PC-9 (cell line): ENCODE measurements around the gene MMP24. TPM values are rescaled to one million over a fixed set of nuclear protein-coding genes. Genes with fewer than 3 reads are reported as not detected.

Experiments used
- BruUV-seq: library from RNA; stranded (reverse); fragments of 400-500 nt; replicated peaks from 2 replicates; lab custom pipeline; 2021; lab: Mats Ljungman, UMichigan
- CTCF ChIA-PET: fragments of 300-600 bp; sonication (Branson Sonifier 250); formaldehyde crosslinking; loops from one replicate; lab custom pipeline; 2022; ENCODE audit warnings: antibody characterized with exemption; lab: Charles Lee
- POLR2A ChIA-PET: fragments of 300-600 bp; sonication (Branson Sonifier 250); formaldehyde crosslinking; loops from one replicate; lab custom pipeline; 2022; ENCODE audit warnings: antibody characterized with exemption; ENCODE audit not compliant: unreplicated experiment; lab: Charles Lee
- DNase-seq, 2 experiments: peaks; one replicate each; pipeline versions ENCODE4 v3.0.0 to v3.0.0-alpha.2; 2015 to 2022; ENCODE audit warnings: mixed read lengths in 1 of 2
- H2AFZ ChIP-seq: fragments of 200-600 bp; sonication (generic); 2 replicates; pipeline ENCODE4 v1.8.1; 2017; ENCODE audit warnings: antibody characterized with exemption
- H3F3A ChIP-seq: fragments of 200-600 bp; sonication (generic); 2 replicates; pipeline ENCODE4 v1.8.1; 2017; ENCODE audit warnings: antibody characterized with exemption, mild to moderate bottlenecking, low read depth; ENCODE audit not compliant: insufficient read depth
- H3K27ac ChIP-seq: fragments of 200-600 bp; sonication (generic); 2 replicates; pipeline ENCODE4 v1.6.1; 2016; ENCODE audit warnings: mixed run types
- H3K27me3 ChIP-seq: fragments of 200-600 bp; sonication (generic); 2 replicates; pipeline ENCODE4 v1.6.1; 2016; ENCODE audit warnings: low read depth, mixed run types; ENCODE audit not compliant: insufficient read depth
- H3K36me3 ChIP-seq: fragments of 200-600 bp; sonication (generic); 2 replicates; pipeline ENCODE4 v1.6.1; 2016; ENCODE audit warnings: low read depth, mixed run types
- H3K4me1 ChIP-seq: fragments of 200-600 bp; sonication (generic); replicated peaks from 2 replicates; pipeline ENCODE4 v1.6.1; 2016; ENCODE audit warnings: mixed run types; ENCODE audit not compliant: insufficient read depth
- H3K4me2 ChIP-seq: fragments of 200-600 bp; sonication (generic); 2 replicates; pipeline ENCODE4 v1.6.1; 2017; ENCODE audit warnings: mixed run types
- H3K4me3 ChIP-seq: fragments of 200-600 bp; sonication (generic); 2 replicates; pipeline ENCODE4 v1.6.1; 2016; ENCODE audit warnings: mixed run types
- H3K79me2 ChIP-seq: fragments of 200-600 bp; sonication (generic); 2 replicates; pipeline ENCODE4 v1.6.1; 2017; ENCODE audit warnings: low read depth, mixed run types
- H3K9me2 ChIP-seq: fragments of 200-600 bp; sonication (generic); 2 replicates; pipeline ENCODE4 v1.8.1; 2017; ENCODE audit warnings: mild to moderate bottlenecking; ENCODE audit not compliant: insufficient read depth
- H3K9me3 ChIP-seq: fragments of 200-600 bp; sonication (generic); 2 replicates; pipeline ENCODE4 v1.8.1; 2016; ENCODE audit warnings: low read depth; ENCODE audit not compliant: insufficient read depth
- H4K20me1 ChIP-seq: fragments of 200-600 bp; sonication (generic); 2 replicates; pipeline ENCODE4 v1.8.1; 2017; ENCODE audit not compliant: insufficient read depth
- EZH2 ChIP-seq: fragments of 200-600 bp; sonication (generic); IDR thresholded peaks from 2 replicates; pipeline ENCODE4 v1.8.0; 2017; ENCODE audit warnings: antibody characterized with exemption, low read depth
- intact Hi-C: fragments of 100-400 bp; cut with micrococcal nuclease; formaldehyde crosslinking; loops from one replicate; pipeline ENCODE4 v1.10.0; 2022; ENCODE audit not compliant: unreplicated experiment
- total RNA-seq: library from RNA; stranded (reverse); gene quantifications from 2 replicates; pipeline ENCODE4 v1.2.3, GENCODE V29; 2021
- TF ChIP-seq, protein P1 (sequence below): fragments of 200-600 bp; sonication (generic); conservative IDR thresholded peaks from 2 replicates; pipeline ENCODE4 v1.6.1; 2017; ENCODE audit warnings: mixed run types, antibody characterized with exemption, mild to moderate bottlenecking, moderate library complexity

Gene MMP24
- total RNA-seq, 1 experiment from 2014 or later = 0.48 TPM

DNA sequence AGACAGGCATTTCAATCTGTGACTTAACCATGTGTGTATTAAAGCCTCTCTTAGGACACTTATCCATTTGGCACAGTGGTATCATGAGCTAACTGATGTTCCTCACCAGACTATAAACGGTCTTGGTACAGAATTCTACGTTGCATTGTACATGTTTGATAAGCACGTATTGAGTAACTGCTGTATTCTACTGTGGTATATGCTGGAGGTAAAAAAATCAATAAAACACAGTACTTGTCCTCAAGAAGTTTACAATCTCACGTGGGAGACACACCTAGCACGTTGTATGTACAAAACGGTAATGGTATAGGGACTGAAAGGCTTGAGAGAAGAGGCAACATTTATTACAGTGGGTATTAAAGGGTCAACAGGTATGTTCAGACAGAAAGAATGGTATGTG lies 98.9 kb downstream of the MMP24 start:
- DNase-seq = no peak
- no peaks in the 10 kb centered on the region for H4K20me1 ChIP-seq
- no peaks in the 10 kb centered on the region for H3K9me2 ChIP-seq
- CTCF ChIA-PET = interaction anchor here (0.7 to 1.0 kb wide), 2 partner anchors 21 to 119 kb away, joined by 3 to 8 read pairs; no protein-coding TSS in a partner anchor
- intact Hi-C loops = no loop called here
- peaks cover 41% of the 10 kb centered on the region for H3F3A ChIP-seq
- POLR2A ChIA-PET = no interaction called here
- TF ChIP-seq EZH2 = no peak
- TF ChIP-seq, protein P1, sequence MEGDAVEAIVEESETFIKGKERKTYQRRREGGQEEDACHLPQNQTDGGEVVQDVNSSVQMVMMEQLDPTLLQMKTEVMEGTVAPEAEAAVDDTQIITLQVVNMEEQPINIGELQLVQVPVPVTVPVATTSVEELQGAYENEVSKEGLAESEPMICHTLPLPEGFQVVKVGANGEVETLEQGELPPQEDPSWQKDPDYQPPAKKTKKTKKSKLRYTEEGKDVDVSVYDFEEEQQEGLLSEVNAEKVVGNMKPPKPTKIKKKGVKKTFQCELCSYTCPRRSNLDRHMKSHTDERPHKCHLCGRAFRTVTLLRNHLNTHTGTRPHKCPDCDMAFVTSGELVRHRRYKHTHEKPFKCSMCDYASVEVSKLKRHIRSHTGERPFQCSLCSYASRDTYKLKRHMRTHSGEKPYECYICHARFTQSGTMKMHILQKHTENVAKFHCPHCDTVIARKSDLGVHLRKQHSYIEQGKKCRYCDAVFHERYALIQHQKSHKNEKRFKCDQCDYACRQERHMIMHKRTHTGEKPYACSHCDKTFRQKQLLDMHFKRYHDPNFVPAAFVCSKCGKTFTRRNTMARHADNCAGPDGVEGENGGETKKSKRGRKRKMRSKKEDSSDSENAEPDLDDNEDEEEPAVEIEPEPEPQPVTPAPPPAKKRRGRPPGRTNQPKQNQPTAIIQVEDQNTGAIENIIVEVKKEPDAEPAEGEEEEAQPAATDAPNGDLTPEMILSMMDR = no peak
- H3K79me2 ChIP-seq = no peaks in the 10 kb centered on the region
- no peak overlapping the region for H3K4me2 ChIP-seq
- no peak overlapping the region for H2AFZ ChIP-seq
- H3K27me3 ChIP-seq = no peaks in the 10 kb centered on the region
- H3K9me3 ChIP-seq = no peaks in the 10 kb centered on the region
- H3K27ac ChIP-seq = no peak overlapping the region
- no peaks in the 10 kb centered on the region for H3K36me3 ChIP-seq
- BruUV-seq = no TSS peak
- H3K4me1 ChIP-seq = peaks cover 50% of the 10 kb centered on the region
- no peak overlapping the region for H3K4me3 ChIP-seq

- H3K36me3 ChIP-seq = no peaks in the 10 kb centered on the region
- H2AFZ ChIP-seq = no peak overlapping the region
- H3K4me1 ChIP-seq = peaks cover 43% of the 10 kb centered on the region
- no peak for DNase-seq
- no peaks in the 10 kb centered on the region for H3K79me2 ChIP-seq
- H3K27ac ChIP-seq = peak overlapping the region; percentile 58
- peaks cover 33% of the 10 kb centered on the region for H3F3A ChIP-seq
- peak overlapping the region; percentile 16; the same call in 1 of the 2 replicates for H3K4me2 ChIP-seq
- no peaks in the 10 kb centered on the region for H3K27me3 ChIP-seq
- BruUV-seq = no TSS peak
- H4K20me1 ChIP-seq = no peaks in the 10 kb centered on the region
- CTCF ChIA-PET = interaction anchor here (0.7 to 1.0 kb wide), 2 partner anchors 22 to 119 kb away, joined by 3 to 8 read pairs; no protein-coding TSS in a partner anchor
- TF ChIP-seq EZH2 = no peak
- TF ChIP-seq, protein P1 = no peak
- no peaks in the 10 kb centered on the region for H3K9me3 ChIP-seq
- H3K9me2 ChIP-seq = no peaks in the 10 kb centered on the region
- H3K4me3 ChIP-seq = no peak overlapping the region
- intact Hi-C loops = loop anchor here (2.0 kb wide), 1 partner anchor 21 kb away; no protein-coding TSS in a partner anchor
- POLR2A ChIA-PET = no interaction called here
Observed at GRCh38 chr20:35326021-35326739, 99.7 kb downstream of the MMP24 start.

Other genes starting within 250 kb of the MMP24 start
- gene TRPC4AP, start 133.9 kb upstream of the MMP24 start, total RNA-seq = 51.0 and 51.9 TPM in 2 replicates
- gene EDEM2, start 79.4 kb upstream of the MMP24 start, total RNA-seq = 28.6 and 34.9 TPM in 2 replicates
- 5.1 and 7.5 TPM in 2 replicates for gene PROCR, start 54.6 kb upstream of the MMP24 start, total RNA-seq
- 59.3 and 79.0 TPM in 2 replicates for gene MMP24OS, start 51.4 kb downstream of the MMP24 start, total RNA-seq
- gene EIF6, start 58.1 kb downstream of the MMP24 start, total RNA-seq = 255 and 270 TPM in 2 replicates
- gene FAM83C, start 65.7 kb downstream of the MMP24 start, total RNA-seq = not detected in 2 replicates
- 51.1 and 60.1 TPM in 2 replicates for gene UQCC1, start 185.3 kb downstream of the MMP24 start, total RNA-seq
- gene GDF5, start 211.5 kb downstream of the MMP24 start, total RNA-seq = 0.33 TPM in 1 of 2 replicates, not detected in the other
- gene CEP250, start 228.9 kb downstream of the MMP24 start, total RNA-seq = 63.6 and 79.5 TPM in 2 replicates